Nephron progenitor cell (in vitro differentiated cells): Measurements from ENCODE around the gene ASB1.

ENCODE experiments used
- DNase-seq: peaks from one replicate; pipeline ENCODE4 v3.0.0; 2021
- H3K27ac Mint-ChIP-seq: 2 replicates; pipeline ENCODE4 v1.8.0; 2021; ENCODE audit warnings: mild to moderate bottlenecking, moderate library complexity, mixed read lengths
- H3K27me3 Mint-ChIP-seq: 2 replicates; pipeline ENCODE4 v1.8.0; 2021; ENCODE audit warnings: mild to moderate bottlenecking, low read depth, mixed read lengths; ENCODE audit not compliant: poor library complexity
- H3K36me3 Mint-ChIP-seq: 2 replicates; pipeline ENCODE4 v1.8.0; 2021; ENCODE audit warnings: low read depth, mixed read lengths
- H3K4me1 Mint-ChIP-seq: 2 replicates; pipeline ENCODE4 v1.8.0; 2021; ENCODE audit warnings: mixed read lengths
- H3K4me3 Mint-ChIP-seq: 2 replicates; pipeline ENCODE4 v1.8.0; 2021; ENCODE audit warnings: mild to moderate bottlenecking, moderate library complexity, mixed read lengths
- H3K9me3 Mint-ChIP-seq: 2 replicates; pipeline ENCODE4 v1.8.0; 2021; ENCODE audit warnings: mild to moderate bottlenecking, moderate library complexity, mixed read lengths
- CTCF ChIP-seq: fragments of 200-600 bp; sonication (generic); IDR thresholded peaks from 2 replicates; pipeline ENCODE4 v1.5.0; 2021; ENCODE audit warnings: antibody characterized with exemption

ASB1 gene

GRCh38 chr2:238406998-238407285, 19.8 kb upstream of the ASB1 start:
- no peak for DNase-seq
- Mint-ChIP-seq H3K27me3 (no peaks in the 10 kb centered on the region), H3K4me3 (no peak overlapping the region), H3K4me1 (peaks cover 32% of the 10 kb centered on the region), H3K36me3 (peaks cover 18% of the 10 kb centered on the region), H3K27ac (no peak overlapping the region), H3K9me3 (no peaks in the 10 kb centered on the region)
- no peak for TF ChIP-seq CTCF

- TF ChIP-seq CTCF: no peak
- H3K27me3 Mint-ChIP-seq: no peaks in the 10 kb centered on the region
- no peaks in the 10 kb centered on the region for H3K9me3 Mint-ChIP-seq
- no peak overlapping the region for H3K4me3 Mint-ChIP-seq
- peaks cover 32% of the 10 kb centered on the region for H3K4me1 Mint-ChIP-seq
- peaks cover 18% of the 10 kb centered on the region for H3K36me3 Mint-ChIP-seq
- no peak for DNase-seq
- H3K27ac Mint-ChIP-seq: no peak overlapping the region
Measured at GRCh38 chr2:238407566-238407965, 19.2 kb upstream of the ASB1 start.

- H3K9me3 Mint-ChIP-seq: no peaks in the 10 kb centered on the region
- no peak for TF ChIP-seq CTCF
- no peak overlapping the region for H3K27ac Mint-ChIP-seq
- peaks cover 30% of the 10 kb centered on the region for H3K4me1 Mint-ChIP-seq
- H3K4me3 Mint-ChIP-seq: no peak overlapping the region
- H3K27me3 Mint-ChIP-seq: peaks cover under 1% of the 10 kb centered on the region
- DNase-seq: no peak
- H3K36me3 Mint-ChIP-seq: peaks cover 14% of the 10 kb centered on the region
Measured at GRCh38 chr2:238408615-238409340, 17.9 kb upstream of the ASB1 start.

GRCh38 chr2:238409341-238410199, 17.2 kb upstream of the ASB1 start:
- no peak for DNase-seq

GRCh38 chr2:238412067-238412767, 14.5 kb upstream of the ASB1 start:
- H3K27ac Mint-ChIP-seq: no peak overlapping the region
- H3K4me1 Mint-ChIP-seq: peaks cover 7% of the 10 kb centered on the region
- DNase-seq: no peak
- H3K36me3 Mint-ChIP-seq: peaks cover 20% of the 10 kb centered on the region
- no peak for TF ChIP-seq CTCF
- no peak overlapping the region for H3K4me3 Mint-ChIP-seq
- peaks cover 17% of the 10 kb centered on the region for H3K9me3 Mint-ChIP-seq
- peaks cover 4% of the 10 kb centered on the region for H3K27me3 Mint-ChIP-seq

More at GRCh38 chr2:238409341-238410199, 17.2 kb upstream of the ASB1 start:
- no peak overlapping the region for H3K4me3 Mint-ChIP-seq
- H3K9me3 Mint-ChIP-seq: no peaks in the 10 kb centered on the region
- H3K36me3 Mint-ChIP-seq: peaks cover 6% of the 10 kb centered on the region
- no peak for TF ChIP-seq CTCF
- H3K27me3 Mint-ChIP-seq: peaks cover 4% of the 10 kb centered on the region
- H3K27ac Mint-ChIP-seq: no peak overlapping the region
- H3K4me1 Mint-ChIP-seq: peaks cover 22% of the 10 kb centered on the region
